ENCODE data around the gene RNF2. TPM values are rescaled to one million over a fixed set of nuclear protein-coding genes. Genes with fewer than 3 reads are reported as not detected.

RNF2 gene
- total RNA-seq, 1 experiment from 2014 or later, result 75.3 TPM

GRCh38 chr1:185068341-185068740, 23.0 kb downstream of the RNF2 start:
- Histone ChIP-seq H3K14ac (ENCODE audit: insufficient read depth, low read length) (no peak overlapping the region), H2BK120ac (ENCODE audit: low read depth, low read length, poor library complexity, severe bottlenecking) (no peak overlapping the region), H3K9me3 (ENCODE audit: control insufficient read depth, low read depth, low read length) (no peaks in the 10 kb centered on the region), H2BK12ac (ENCODE audit: insufficient read length, low read depth, low read length) (no peak overlapping the region), H3K27me3 (ENCODE audit: insufficient read depth, low read length) (no peaks in the 10 kb centered on the region), H2BK20ac (ENCODE audit: low read depth, low read length, poor library complexity, severe bottlenecking) (no peak overlapping the region), H3K23ac (ENCODE audit: insufficient read length, low read depth, low read length) (no peak overlapping the region), H2AK5ac (ENCODE audit: insufficient read length, low read length) (no peak overlapping the region), H2BK15ac (ENCODE audit: low read depth, low read length) (no peak overlapping the region), H2BK5ac (ENCODE audit: insufficient read length, low read length) (no peak overlapping the region), H3K56ac (ENCODE audit: insufficient read length, low read depth, low read length) (no peak overlapping the region), H4K8ac (replicated peaks; ENCODE audit: insufficient read length, low read depth, low read length) (no peak overlapping the region), H4K5ac (ENCODE audit: insufficient read length, low read depth, low read length) (no peak overlapping the region), H4K20me1 (ENCODE audit: control insufficient read depth, insufficient read depth, insufficient read length) (no peaks in the 10 kb centered on the region), H3K18ac (ENCODE audit: insufficient read length, low read depth, low read length) (no peak overlapping the region), H4K91ac (ENCODE audit: insufficient read length, low read depth, low read length) (no peak overlapping the region), H2AFZ (ENCODE audit: low read length) (no peak overlapping the region), H3K79me1 (ENCODE audit: insufficient read depth, low read depth, low read length, poor library complexity, severe bottlenecking) (peaks cover 3% of the 10 kb centered on the region), H3K27ac (ENCODE audit: insufficient read length, low read depth, low read length) (no peak overlapping the region), H3K4me2 (ENCODE audit: insufficient read depth, insufficient read length, low read length) (no peak overlapping the region), H3K9ac (ENCODE audit: extremely low read depth, insufficient read length, low read length) (no peak overlapping the region), H3K4ac (ENCODE audit: low read depth, low read length) (no peak overlapping the region), H3T11ph (ENCODE audit: low read length) (no peak overlapping the region), H3K23me2 (ENCODE audit: insufficient read length, low read depth, low read length, poor library complexity, severe bottlenecking) (no peaks in the 10 kb centered on the region), H3K4me1 (ENCODE audit: insufficient read depth, low read length) (peaks cover 8% of the 10 kb centered on the region; the same call in 1 of the 2 replicates), H3K79me2 (ENCODE audit: insufficient read depth, low read length) (peaks cover 26% of the 10 kb centered on the region; the same call in 1 of the 2 replicates)
- Mint-ChIP-seq H3K4me1 (peaks cover 44 to 53% of the 10 kb centered on the region in 2 experiments), H3K27me3 (ENCODE audit: low read depth) (no peaks in the 10 kb centered on the region), H3K9me3 (peaks cover 6 to 12% of the 10 kb centered on the region in 2 experiments; a peak in 4 of 5 replicates), H3K27ac (peak overlapping the region in 1 of 3 experiments; percentile 76; a peak in 2 of 7 replicates), H3K4me3 (no peak overlapping the region), H3K36me3 (ENCODE audit: insufficient read depth in 1 of 3, low read depth in 3 of 3) (peaks cover 20 to 39% (median 28%) of the 10 kb centered on the region in 3 experiments)
- no peak for DNase-seq
- no peak for TF ChIP-seq CTCF (conservative IDR thresholded peaks at IDR 0.05)
